Measurements from ENCODE around the gene C10orf88.

DNA sequence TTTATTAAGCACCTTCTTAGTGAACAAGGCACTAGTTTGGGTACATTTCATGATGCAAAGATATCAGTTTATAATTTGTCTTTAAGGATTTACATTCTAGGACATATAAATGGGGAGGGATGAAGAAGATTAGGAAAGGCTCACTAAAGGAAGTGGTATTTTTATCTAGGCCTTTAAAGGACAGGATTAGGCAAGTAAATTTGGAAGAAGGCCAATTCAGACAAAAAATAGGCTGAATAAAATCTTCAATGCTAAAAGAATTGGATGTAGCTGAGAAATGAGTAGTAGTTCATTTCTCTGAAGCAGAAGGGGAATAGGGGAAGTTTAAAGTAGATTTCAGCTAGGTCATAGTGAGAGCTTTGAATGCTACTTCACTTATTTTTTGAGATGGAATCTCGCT lies 69.9 kb downstream of the C10orf88 start:
- TF ChIP-seq FOXK2 (IDR thresholded peaks at IDR 0.05) (no peak), TARDBP (IDR thresholded peaks at IDR 0.05) (no peak), NFRKB (IDR thresholded peaks at IDR 0.05) (no peak), LEF1 (IDR thresholded peaks at IDR 0.05; ENCODE audit: borderline replicate concordance) (no peak), BHLHE40 (IDR thresholded peaks at IDR 0.05; ENCODE audit: borderline replicate concordance) (no peak), HDGF (IDR thresholded peaks at IDR 0.05; ENCODE audit: borderline replicate concordance) (no peak), FOXM1 (IDR thresholded peaks at IDR 0.05; ENCODE audit: borderline replicate concordance) (no peak), L3MBTL2 (conservative IDR thresholded peaks at IDR 0.05) (no peak), SP1 (IDR thresholded peaks at IDR 0.05) (no peak), ZNF384 (IDR thresholded peaks at IDR 0.05) (no peak), FOXA1 (IDR thresholded peaks at IDR 0.05) (no peak), ARNT (IDR thresholded peaks at IDR 0.05) (no peak)
- TF ChIP-seq, protein P1, sequence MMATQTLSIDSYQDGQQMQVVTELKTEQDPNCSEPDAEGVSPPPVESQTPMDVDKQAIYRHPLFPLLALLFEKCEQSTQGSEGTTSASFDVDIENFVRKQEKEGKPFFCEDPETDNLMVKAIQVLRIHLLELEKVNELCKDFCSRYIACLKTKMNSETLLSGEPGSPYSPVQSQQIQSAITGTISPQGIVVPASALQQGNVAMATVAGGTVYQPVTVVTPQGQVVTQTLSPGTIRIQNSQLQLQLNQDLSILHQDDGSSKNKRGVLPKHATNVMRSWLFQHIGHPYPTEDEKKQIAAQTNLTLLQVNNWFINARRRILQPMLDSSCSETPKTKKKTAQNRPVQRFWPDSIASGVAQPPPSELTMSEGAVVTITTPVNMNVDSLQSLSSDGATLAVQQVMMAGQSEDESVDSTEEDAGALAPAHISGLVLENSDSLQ (IDR thresholded peaks at IDR 0.05): no peak

All from HEK293T (cell line).